EH (cell line): ENCODE results near the gene SPEM3.
A peak's percentile ranks its signal among the peaks of the same experiment; 100 is the strongest.

ENCODE experiments used
- DNase-seq: peaks from one replicate; pipeline ENCODE4 v3.0.0-alpha.2; 2015; ENCODE audit warnings: low read depth

The SPEM3 gene

DNA sequence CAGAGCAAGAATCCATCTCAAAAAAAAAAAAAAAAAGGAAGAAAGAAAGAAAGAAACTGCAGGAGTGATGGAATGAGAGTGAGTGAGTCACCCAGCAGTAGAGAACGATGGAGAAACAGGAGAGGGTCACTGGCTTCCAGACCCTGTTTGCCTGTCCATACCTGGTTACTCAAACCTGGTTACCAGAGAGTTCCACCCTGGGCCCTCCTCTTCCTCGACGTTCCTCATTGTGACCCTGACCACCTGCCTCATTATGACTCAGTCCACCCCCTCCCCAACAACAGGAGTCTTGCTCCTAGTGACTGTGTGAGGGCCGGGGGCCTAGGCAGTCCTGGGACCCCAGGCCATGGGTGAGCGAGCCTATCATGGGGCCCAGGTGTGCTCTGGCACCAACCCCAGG lies at the start of gene SPEM3:
SPEM3 (plus strand) TSS at position 301 of the 400 bp plus-strand sequence; CDS start at position 347, 46 bp downstream.
- DNase-seq: no peak

DNA sequence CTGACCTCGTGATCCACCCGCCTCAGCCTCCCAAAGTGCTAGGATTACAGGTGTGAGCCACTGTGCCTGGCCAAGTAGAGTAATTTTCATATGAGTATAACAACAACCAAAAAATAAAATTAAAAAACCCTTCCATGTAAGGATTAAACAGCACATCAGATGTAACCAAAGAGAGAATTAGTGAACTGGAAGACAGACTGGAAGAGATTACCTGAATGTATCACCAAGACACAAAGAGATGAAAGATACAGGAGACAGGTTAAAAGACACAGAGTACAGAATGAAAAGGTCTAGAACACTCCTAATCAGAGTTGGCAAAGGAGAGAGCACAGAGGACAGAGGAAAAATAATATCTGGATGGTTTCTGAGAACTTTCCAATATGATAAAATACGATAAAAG lies 49.5 kb upstream of the SPEM3 start:
- no peak for DNase-seq

DNA sequence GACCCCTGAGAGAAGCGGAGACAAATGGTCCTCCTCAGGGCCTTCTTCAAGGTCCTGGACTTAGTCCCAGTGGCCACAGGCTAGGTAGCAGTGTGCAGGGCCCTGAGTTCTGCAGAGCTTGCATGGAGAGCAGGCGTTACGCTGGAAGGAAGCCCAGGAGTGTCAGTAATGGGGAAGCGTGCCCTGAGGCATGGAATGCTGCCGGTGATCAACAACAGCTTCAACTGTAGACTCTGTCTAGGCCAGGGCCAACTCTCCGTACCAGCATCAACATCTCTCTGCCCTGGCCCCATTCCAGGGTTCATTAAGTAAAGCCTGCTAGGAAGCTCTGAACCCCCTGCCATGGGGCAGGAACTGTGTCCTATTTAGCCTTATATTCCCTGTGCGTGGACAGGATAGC lies 48.3 kb upstream of the SPEM3 start:
- peak; percentile 83 for DNase-seq

DNA sequence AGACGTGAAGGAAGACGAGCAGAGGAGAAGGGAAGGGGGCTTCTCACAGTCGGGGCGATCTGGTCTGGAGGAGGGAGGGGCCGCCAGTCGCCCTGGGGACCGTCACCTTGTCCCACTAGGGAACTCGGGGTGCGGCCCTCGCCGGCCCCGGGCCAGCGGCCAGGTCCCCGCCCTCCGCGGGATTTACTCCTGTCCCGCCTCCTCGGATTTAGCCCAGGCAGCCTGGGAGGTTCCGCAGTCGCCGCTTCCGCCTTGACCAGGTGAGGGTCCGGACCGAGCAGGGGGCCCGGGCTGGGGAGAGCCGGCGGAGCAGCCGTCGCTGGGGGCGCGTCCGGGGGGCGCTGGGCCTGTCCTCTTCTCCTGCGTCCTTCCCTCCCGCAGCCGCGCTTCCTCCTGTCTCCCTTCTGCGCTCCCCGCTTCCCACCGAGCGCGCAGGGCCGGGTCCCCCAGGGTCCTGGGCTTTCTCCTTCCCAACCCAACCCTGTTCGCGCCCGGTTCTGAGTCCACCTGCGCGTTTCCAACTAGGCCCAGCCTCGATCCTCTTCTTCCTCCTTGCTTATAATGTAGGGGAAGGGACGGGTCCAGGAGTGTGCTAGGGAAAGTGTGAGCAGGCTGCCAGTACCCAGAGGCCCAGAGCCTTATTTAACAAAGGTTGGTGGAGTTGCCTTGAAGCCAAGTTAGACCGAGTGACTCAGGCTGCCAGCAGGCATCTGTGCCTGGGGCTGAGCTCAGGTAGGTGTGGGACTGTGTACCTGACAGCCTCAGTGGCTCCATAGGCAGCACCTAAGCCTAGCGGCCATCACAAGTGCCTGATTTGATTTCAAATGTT lies 47.6 kb upstream of the SPEM3 start, which contains the start of gene TNK1:
TNK1 (plus strand) TSS at position 235 of the 829 bp plus-strand sequence. CDS start 1,838 bp downstream, outside the sequence.
- no peak for DNase-seq

DNA sequence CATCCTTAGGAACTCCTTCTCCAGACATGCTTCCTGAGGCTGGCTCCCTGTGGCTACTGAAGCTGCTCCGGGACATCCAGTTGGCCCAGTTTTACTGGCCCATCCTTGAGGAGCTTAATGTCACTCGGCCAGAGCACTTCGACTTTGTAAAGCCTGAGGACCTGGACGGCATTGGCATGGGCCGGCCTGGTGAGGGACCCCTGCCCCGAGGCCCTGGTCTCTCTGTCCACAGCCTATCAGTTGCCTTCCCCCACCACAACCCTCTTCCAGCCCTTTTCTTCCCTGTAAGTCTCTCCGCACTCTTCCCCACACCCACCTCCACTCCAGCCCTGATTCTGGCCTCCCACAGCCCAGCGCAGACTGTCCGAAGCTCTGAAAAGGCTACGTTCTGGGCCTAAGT lies 45.8 kb upstream of the SPEM3 start:
- no peak for DNase-seq

DNA sequence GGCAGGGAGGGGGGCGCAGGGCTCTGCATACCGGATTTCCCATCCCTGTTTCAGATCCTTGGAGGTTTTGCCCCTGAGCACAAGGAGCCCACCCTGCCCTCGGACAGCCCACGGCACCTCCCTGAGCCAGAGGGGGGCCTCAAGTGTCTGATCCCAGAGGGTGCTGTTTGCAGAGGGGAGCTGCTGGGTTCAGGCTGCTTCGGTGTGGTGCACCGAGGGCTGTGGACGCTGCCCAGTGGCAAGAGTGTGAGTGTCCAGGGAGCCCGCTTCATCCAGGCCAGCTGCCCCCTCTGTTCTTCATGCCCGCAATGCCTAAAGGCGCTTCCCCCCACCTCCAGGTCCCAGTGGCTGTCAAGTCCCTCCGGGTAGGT lies 45.3 kb upstream of the SPEM3 start:
- DNase-seq: no peak

DNA sequence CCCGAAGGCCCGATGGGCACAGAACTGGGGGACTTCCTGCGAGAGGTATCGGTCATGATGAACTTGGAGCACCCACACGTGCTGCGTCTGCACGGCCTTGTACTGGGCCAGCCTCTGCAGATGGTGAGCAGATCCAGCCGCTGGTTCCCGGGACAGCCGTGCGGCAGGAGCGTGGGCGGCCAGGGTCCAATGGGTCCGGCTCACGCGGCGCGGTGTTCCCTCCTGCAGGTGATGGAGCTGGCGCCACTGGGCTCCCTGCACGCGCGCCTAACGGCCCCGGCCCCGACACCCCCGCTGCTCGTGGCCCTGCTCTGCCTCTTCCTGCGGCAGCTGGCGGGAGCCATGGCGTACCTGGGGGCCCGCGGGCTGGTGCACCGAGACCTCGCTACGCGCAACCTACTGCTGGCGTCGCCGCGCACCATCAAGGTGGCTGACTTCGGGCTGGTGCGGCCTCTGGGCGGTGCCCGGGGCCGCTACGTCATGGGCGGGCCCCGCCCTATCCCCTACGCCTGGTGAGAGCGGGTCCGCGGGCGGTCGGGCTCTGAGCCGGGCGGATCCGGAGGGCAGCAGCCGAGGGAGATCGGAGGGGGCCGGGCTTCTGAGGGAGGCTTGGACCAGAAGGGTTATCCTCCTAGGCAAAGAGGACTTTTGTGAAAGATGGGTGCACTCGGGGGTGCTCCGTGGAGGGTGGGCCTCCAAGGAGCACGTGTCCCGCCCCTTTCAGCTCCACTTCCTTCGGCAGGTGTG lies 44.7 kb upstream of the SPEM3 start:
- peak; percentile 42 for DNase-seq

DNA sequence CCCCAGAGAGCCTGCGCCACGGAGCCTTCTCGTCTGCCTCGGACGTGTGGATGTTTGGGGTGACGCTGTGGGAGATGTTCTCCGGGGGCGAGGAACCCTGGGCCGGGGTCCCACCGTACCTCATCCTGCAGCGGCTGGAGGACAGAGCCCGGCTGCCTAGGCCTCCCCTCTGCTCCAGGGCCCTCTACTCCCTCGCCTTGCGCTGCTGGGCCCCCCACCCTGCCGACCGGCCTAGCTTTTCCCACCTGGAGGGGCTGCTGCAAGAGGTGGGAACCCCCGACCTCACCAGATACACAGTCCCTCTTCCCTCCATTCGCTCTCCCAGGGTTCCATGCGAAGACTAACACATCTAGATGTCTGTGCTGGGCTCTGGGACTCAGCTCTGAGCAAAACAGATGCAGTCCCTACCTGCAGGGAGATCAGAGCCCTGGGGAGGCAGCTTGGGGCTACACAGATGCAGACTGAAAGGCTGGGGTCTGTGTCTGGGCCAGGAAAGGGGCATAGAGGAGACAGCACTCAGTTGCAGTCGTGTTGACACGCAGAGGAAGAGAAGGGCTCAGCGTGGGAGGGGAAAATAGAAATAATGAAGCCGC lies 44.1 kb upstream of the SPEM3 start:
- no peak for DNase-seq

DNA sequence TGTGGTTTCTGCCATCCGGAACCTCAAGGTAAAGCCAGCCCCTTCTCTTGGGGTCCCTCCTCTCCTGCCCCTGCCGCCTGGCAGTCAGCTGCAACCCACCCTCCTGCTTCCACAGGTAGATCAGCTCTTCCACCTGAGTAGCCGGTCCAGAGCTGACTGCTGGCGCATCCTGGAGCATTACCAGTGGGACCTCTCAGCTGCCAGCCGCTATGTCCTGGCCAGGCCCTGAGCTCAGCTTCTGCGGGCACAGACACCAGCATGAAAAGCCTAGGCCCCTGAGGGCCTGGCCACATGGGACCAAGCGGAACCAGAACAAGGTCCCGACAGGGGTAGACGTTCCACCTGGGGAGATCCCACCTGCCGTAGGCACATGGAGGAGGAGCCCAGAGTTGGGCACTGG lies 39.8 kb upstream of the SPEM3 start:
- no peak for DNase-seq

DNA sequence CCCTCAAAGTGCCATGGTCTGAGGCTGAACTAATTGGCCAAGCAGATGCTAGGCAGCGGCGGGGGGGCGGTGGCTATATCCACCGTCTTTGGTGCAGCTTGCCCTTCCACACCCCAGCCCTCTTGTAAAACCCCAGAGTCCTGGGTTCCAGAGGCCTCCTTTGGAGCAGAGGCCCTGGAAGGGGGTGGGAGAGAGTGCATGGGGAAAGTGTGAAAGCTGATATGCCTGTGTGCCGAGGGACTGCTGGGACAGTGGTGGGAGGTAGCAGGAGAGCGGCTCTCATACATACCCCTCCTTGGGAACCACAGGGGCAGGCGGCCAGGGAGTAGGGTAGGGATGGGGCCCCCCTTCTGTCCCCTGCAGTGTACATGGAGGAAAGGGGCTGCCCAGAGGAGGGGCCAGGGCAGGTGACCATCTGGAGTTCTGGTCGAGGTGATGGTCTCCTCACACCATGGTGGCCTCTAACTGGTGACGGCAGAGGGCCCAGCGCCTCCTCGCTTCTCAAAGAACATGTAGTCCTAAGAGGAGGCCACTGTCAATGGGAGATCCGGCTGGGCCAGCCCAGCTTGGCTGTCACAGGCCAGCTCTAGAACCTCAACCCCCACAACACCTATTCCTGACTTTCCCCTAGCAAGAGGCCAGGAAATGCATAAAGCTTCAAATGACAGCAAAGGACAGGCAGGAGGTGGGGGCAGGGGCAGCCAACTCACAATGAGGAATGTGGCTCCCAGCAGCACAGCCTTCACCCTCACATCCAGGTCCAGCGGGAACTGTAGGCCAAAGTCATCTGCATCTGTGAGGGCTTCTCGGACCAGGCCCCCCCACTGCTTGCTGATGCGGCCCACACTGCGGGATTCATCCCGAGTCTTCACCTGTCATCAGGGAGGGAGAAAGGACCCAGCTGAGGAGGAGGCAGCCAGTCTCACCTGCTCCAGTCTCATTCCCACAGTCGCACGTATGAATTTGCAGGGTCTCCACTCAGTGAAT lies 38.4 kb upstream of the SPEM3 start:
- DNase-seq: no peak

DNA sequence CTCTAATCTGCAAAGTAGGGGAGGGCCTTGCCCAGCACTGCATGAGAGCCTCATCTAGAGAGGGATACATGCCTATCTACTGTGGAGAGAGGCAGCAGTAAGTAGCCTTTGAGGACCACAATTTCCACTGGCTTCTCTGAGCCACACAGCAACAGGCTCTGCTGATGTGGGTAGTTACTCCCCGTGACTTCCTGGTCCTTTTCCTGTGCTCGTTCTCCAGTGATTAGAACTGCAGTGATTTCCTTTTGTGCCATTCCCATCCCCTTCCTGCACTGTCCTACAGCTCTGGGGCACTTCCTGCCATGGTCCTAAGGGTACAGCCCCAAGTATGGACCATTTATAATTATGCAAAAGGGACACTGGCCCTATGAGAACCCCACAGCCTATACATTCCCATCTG lies 37.4 kb upstream of the SPEM3 start:
- no peak for DNase-seq

DNA sequence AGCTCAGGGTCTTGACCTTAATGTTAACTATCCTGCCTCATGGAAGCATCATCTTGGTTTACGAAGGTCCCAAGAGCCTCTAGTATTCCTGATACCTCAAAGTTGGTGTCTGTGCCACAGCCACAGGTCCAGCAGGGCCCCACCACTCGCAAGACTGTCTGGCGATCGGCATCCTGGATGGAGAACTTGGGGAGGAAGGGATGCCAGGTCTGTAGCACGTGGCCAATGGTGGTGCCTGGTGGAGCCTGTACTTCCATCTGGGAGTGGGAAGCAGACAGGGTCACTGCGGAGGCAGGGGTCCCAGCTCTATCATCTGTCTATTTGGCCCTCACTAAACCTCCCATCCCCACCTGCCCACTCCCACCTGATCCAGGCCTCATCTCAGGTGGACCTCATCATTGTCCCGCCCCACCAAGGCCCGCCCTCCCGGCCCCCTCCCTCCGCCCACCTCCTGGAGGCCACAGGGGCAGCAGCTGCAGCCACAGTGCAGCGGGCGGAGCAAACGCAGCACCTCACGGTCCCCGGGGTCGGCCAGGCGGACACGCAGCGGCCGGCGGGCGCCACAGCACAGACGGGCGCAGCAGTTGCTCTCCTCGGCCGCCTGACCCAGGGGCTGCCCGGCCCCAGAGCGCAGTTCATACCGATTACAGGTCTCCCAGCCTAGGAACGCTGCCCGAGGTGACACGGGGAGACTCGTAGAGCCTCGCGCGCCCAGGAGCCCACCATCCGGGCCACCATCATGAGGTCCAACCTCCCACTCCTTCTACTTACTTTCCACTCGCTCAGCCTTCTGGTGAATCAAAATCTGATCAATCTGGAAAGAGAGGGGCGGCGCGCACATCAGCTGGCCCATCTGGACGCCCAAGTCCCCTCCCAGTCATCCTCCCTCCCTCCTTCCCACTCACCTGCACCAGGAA lies 35.7 kb upstream of the SPEM3 start:
- no peak for DNase-seq

DNA sequence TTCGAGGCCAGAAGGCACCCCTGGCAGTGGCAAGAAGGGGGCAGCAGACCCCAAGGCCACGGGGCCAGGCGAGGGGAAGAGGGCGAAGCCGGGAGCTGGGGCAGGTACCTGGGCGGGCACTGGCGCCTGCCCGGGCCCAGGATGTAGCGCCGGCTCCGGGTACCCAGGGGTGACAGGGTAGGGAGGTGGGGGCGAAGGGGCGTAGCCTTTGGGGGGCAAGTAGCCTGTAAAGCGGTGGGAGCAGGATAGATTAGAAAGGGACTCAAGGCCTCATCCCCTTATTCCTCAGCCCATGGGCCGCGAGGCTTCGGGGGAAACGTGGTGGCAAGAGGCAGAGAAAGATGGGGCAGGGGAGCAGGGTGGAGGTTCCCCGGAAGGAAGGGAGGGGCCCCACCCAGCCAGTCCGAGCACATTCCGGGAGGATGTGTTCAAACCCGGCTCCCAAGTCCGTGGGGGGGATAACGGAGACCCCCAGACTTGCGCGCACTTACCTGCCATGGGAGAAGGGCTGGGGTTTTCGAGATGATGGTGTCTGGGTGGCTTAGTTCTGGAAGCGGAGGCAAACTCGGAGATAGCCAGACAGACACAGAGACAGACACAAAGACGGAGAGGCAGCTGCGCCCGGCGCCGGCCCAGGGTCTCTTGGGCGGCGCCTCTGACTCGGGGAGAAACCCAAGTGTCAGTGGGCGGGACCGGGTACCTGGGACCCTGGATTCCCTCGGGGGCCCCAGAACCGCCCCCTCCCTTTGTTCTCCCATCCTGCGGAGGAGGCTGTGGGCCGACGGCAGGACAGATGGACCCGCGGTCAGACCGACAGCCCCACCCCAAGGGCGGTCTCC lies 34.8 kb upstream of the SPEM3 start:
- peak; percentile 37 for DNase-seq

DNA sequence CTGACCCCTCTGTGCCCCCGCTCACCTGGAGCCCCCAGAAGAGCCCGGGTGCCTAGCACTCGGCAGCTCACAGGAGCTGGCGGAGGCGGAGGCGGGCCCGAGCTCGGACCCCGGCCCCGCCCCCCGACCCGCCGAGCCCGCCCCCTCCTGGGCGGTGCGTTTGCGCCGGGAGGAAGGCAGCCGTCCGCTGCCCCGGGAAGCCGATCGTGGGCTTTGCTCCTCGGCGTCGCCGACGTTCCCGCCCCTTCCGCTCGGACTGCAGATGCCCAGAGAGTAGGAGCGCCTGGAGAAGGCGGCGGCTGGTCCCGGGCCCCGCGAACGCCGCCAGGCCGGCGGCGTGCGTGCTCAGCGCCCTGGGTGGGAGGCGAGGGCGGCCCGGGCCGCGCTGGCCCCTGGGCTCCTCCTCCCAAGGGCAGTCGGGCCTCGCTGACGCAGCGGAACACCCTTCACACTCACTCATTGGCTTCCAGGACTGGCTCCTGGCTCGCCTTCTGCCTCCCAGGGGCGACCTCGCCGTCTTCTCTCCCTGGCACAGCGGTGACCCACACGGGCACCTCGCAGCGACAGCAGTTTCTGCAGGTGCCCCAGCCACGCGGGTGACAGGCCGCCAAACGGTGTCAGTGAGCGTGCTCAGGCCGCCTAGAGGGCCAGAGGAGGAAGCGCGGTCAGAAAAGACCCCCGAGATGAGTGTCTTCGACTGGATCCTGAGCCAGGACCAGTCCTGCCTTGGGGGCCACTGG lies 34.0 kb upstream of the SPEM3 start, which contains the start of gene PLSCR3:
PLSCR3 (minus strand) TSS at position 74 of the 740 bp plus-strand sequence. CDS start 415 bp downstream, outside the sequence.
- DNase-seq: peak; percentile 93

DNA sequence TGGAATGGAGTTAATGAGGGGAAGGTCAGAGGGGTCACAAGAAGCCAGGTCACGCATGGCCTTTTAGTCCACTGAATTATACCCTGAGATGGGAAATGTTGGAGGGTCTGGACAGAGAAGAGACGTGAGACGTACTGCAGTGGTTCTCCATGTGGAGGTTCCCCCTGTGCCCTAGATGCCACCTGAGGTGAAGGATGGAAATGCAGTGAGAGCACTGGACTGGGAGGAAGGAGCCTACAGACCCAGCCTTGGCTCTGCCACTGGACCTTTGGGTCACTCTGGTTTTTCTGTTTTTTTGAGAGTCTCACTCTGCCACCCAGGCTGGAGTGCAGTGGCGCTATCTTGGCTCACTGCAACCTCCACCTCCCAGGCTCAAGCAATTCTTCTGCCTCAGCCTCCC lies 32.5 kb upstream of the SPEM3 start:
- no peak for DNase-seq

DNA sequence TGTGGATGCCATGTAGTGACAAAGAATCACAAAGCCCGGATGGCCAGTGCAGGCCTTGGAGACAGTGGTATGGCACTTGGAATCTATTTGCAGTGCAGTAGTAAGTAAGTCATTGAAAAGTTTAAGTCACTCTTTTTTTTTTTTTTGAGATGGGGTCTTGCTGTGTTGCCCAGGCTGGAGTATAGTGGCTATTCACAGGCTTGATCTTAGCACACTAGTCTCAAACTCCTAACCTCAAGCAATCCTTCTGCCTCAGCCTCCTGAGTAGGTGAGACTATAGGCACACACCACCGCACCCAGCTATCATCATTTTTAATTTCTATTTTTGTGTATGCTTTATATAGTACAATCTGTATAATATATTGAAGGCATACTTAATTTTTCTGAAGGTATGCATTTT lies 30.0 kb upstream of the SPEM3 start:
- DNase-seq: no peak

DNA sequence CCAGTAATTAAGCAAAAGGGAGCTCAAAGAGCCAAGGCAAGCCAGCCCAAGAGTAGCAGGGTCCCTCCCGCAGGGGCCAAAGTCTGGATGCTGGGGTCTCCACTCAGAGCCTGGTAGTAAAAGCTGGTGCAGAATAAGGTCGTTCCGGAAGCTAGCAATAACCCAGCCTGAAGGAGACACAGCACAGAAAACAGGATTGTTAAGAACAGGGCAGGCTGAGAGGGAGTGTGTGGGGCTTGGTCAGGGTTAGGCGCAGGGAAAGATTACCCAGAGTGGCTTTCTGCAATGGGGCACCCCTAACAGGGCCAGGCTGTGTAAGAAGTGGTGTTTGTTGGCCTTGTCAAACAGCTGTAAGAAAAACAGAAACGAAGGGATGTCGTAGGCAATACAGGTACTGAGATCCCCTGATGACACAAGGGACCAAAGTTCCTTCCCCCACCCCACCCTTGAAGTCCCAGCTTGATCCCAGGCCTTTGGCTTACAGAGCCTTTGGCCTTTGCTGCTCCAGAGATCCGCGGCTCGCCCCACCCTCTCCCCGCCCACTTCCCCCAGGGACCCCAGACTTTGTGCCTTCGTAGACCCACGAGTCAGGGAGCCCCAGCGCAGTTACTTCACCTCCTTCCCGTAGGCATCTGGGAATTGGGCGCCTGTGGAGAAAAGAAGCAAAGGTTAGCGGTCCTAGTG lies 25.5 kb upstream of the SPEM3 start:
- DNase-seq: no peak

DNA sequence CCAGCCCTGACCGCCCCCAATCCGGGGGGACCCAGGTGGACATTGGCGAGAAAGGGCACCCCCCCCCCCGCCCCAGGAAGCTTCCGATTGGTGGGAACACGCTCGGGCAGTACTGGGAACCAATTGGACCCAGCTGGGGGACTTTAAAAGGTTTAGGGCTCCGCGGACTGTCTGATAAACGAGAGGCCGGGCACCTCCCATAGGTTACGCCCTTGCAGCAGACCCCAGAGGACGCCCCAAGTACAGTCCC lies 25.0 kb upstream of the SPEM3 start:
- DNase-seq: no peak
